Measurements from ENCODE around the gene CDKN2D. TPM values are rescaled to one million over a fixed set of nuclear protein-coding genes. Genes with fewer than 3 reads are reported as not detected.

Gene CDKN2D
- total RNA-seq, 4 donors from 2014 or later = 7.7 to 14.6 (median 7.8) TPM

GRCh38 chr19:10568062-10568825, 535 bp downstream of the CDKN2D start:
- no peaks in the 10 kb centered on the region for H3K36me3 ChIP-seq
- no peak for TF ChIP-seq CTCF (IDR thresholded peaks at IDR 0.05)
- no peak for TF ChIP-seq POLR2A (IDR thresholded peaks at IDR 0.05)
- DNase-seq = no peak
- H3K4me3 ChIP-seq = peak overlapping the region; percentile 32 to 77
- peak overlapping the region; percentile 61 to 84 for H3K27ac ChIP-seq
- H3K9me3 ChIP-seq = no peaks in the 10 kb centered on the region
- intact Hi-C loops (cut with DNase I; ENCODE audit: low total_unique reads) = no loop called here
- peaks cover 5 to 16% of the 10 kb centered on the region in 2 donors for H3K4me1 ChIP-seq
- no peaks in the 10 kb centered on the region for H3K27me3 ChIP-seq

- Histone ChIP-seq H3K4me1 (peaks cover 5 to 16% of the 10 kb centered on the region in 2 donors), H3K27me3 (no peaks in the 10 kb centered on the region), H3K4me3 (peak overlapping the region; percentile 32 to 77), H3K9me3 (no peaks in the 10 kb centered on the region), H3K36me3 (no peaks in the 10 kb centered on the region), H3K27ac (peak overlapping the region; percentile 61 to 92)
- no peak for TF ChIP-seq POLR2A (IDR thresholded peaks at IDR 0.05)
- TF ChIP-seq CTCF (IDR thresholded peaks at IDR 0.05) = no peak
- intact Hi-C loops (cut with DNase I; ENCODE audit: low total_unique reads) = no loop called here
- DNase-seq = no peak
Measured at GRCh38 chr19:10567656-10568055, 1.1 kb downstream of the CDKN2D start.

- intact Hi-C loops (cut with DNase I; ENCODE audit: low total_unique reads) = no loop called here
- peak overlapping the region; percentile 82 to 92 for H3K27ac ChIP-seq
- TF ChIP-seq CTCF (IDR thresholded peaks at IDR 0.05) (no peak), POLR2A (IDR thresholded peaks at IDR 0.05) (no peak)
- peak overlapping the region in 1 of 2 donors; percentile 84 for H3K4me3 ChIP-seq
- no peaks in the 10 kb centered on the region for H3K36me3 ChIP-seq
- H3K27me3 ChIP-seq = no peaks in the 10 kb centered on the region
- DNase-seq = no peak
- peaks cover 5 to 16% of the 10 kb centered on the region in 2 donors for H3K4me1 ChIP-seq
- H3K9me3 ChIP-seq = no peaks in the 10 kb centered on the region
Measured at GRCh38 chr19:10566658-10567410, 1.9 kb downstream of the CDKN2D start.

DNA sequence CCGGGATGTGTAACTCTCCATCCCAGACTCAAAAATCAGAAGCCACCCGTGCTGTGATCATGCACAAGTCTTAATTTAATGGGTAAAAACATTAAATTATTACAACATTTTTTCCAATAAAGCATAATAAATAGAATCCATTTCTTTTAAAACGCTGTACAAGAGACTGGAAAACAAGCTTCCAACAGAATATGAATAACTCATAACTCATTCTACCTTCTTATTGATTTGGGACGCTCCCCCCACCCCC, 2.4 kb downstream of the CDKN2D start:
- H3K27me3 ChIP-seq = no peaks in the 10 kb centered on the region
- no peaks in the 10 kb centered on the region for H3K9me3 ChIP-seq
- peaks cover 5 to 16% of the 10 kb centered on the region in 2 donors for H3K4me1 ChIP-seq
- peak overlapping the region; percentile 82 to 92 for H3K27ac ChIP-seq
- peak overlapping the region; percentile 71 to 84 for H3K4me3 ChIP-seq
- TF ChIP-seq POLR2A (IDR thresholded peaks at IDR 0.05) (no peak), CTCF (IDR thresholded peaks at IDR 0.05) (no peak)
- no peaks in the 10 kb centered on the region for H3K36me3 ChIP-seq
- no peak for DNase-seq
- intact Hi-C loops (cut with DNase I; ENCODE audit: low total_unique reads) = no loop called here

Measured in uterus (tissue), 4 donors.